ENCODE measurements around the gene PIAS1. TPM values are rescaled to one million over a fixed set of nuclear protein-coding genes. Genes with fewer than 3 reads are reported as not detected.

Gene PIAS1
- total RNA-seq, 1 donor from 2014 or later: 56.3 TPM

DNA sequence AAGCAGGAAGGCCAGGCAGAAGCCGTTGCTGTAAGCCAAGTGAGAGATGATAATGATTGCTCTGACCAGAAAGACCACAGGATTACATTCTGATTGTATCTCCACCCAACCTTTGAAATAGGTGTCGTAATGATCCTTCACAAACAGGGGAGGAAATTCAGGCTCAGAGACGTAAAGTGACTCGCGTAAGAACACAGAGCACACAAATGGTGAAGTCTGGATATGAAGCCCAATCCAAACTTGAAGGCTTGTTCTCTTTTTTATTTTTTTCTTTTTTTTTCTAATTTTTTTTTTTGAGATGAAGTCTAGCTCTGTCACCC is 25.3 kb upstream of the PIAS1 start:
- intact Hi-C loops (cut with micrococcal nuclease): no loop called here
- TF ChIP-seq, protein P1, sequence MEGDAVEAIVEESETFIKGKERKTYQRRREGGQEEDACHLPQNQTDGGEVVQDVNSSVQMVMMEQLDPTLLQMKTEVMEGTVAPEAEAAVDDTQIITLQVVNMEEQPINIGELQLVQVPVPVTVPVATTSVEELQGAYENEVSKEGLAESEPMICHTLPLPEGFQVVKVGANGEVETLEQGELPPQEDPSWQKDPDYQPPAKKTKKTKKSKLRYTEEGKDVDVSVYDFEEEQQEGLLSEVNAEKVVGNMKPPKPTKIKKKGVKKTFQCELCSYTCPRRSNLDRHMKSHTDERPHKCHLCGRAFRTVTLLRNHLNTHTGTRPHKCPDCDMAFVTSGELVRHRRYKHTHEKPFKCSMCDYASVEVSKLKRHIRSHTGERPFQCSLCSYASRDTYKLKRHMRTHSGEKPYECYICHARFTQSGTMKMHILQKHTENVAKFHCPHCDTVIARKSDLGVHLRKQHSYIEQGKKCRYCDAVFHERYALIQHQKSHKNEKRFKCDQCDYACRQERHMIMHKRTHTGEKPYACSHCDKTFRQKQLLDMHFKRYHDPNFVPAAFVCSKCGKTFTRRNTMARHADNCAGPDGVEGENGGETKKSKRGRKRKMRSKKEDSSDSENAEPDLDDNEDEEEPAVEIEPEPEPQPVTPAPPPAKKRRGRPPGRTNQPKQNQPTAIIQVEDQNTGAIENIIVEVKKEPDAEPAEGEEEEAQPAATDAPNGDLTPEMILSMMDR (IDR thresholded peaks at IDR 0.05): no peak
- no peak for DNase-seq
- H3K36me3 Mint-ChIP-seq (ENCODE audit: low read depth): no peaks in the 10 kb centered on the region
- peaks cover 23% of the 10 kb centered on the region for H3K4me1 Mint-ChIP-seq
- ChIA-PET POLR2A (no interaction called here), CTCF (no interaction called here)
- H3K9me3 Mint-ChIP-seq: no peaks in the 10 kb centered on the region
- H3K4me3 Mint-ChIP-seq: no peak overlapping the region
- ATAC-seq (ENCODE audit: low read depth): no peak
- peaks cover 2% of the 10 kb centered on the region for H3K27me3 Mint-ChIP-seq
- H3K27ac Mint-ChIP-seq: no peak overlapping the region

DNA sequence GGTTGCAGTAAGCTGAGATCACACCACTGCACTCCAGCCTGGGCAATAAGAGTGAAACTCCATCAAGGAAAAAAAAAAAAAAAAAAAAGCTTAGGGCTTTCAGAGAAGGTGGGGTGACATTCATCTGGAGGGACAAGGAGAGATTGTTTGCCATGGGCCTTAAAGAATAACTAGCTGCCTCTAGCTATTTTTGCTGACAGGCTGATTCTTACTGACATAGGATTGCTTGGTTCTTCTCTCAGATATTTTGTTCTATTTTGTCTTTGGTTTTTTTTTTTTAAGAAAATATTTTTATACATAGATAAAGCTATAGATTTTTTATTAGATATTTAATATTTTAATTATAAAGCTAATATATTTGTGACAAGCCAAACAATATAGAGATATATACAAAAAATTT is 24.2 kb upstream of the PIAS1 start:
- Mint-ChIP-seq H3K36me3 (ENCODE audit: low read depth) (no peaks in the 10 kb centered on the region), H3K4me1 (peaks cover 23% of the 10 kb centered on the region), H3K27me3 (peaks cover 2% of the 10 kb centered on the region), H3K4me3 (no peak overlapping the region), H3K27ac (no peak overlapping the region), H3K9me3 (no peaks in the 10 kb centered on the region)
- TF ChIP-seq, protein P1 (IDR thresholded peaks at IDR 0.05): no peak
- POLR2A ChIA-PET: interaction anchor here (0.5 kb wide), 1 partner anchor 782 kb away, joined by 4 read pairs; no protein-coding TSS in a partner anchor
- ATAC-seq (ENCODE audit: low read depth) (no peak), DNase-seq (no peak)
- intact Hi-C loops (cut with micrococcal nuclease): no loop called here
- CTCF ChIA-PET: no interaction called here

DNA sequence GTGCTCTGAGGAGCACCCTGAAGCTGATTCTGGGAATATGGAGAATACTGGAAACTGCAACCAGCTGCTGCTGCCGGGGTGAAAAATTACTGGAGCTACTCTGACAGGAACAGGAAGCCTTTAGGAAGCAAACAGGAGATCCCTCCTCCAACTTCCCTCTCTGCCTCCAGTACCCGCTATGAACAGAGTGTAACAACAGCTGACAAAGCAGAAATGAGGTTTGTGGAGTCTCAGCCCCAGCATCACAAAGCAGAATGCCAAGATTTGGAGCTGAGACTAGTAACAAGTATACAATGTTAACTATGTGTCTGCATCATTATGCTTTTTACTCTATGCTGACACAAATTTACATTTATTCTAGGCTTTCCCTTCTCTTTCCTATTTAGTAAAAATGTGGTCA is 22.7 kb upstream of the PIAS1 start:
- TF ChIP-seq, protein P1 (IDR thresholded peaks at IDR 0.05): no peak
- Mint-ChIP-seq H3K4me3 (no peak overlapping the region), H3K36me3 (ENCODE audit: low read depth) (no peaks in the 10 kb centered on the region), H3K27ac (no peak overlapping the region), H3K27me3 (peaks cover 6% of the 10 kb centered on the region), H3K9me3 (no peaks in the 10 kb centered on the region), H3K4me1 (peaks cover 19% of the 10 kb centered on the region)
- POLR2A ChIA-PET: interaction anchor here (0.5 kb wide), 1 partner anchor 303 kb away, joined by 8 read pairs; no protein-coding TSS in a partner anchor
- ATAC-seq (ENCODE audit: low read depth) (no peak), DNase-seq (no peak)
- intact Hi-C loops (cut with micrococcal nuclease): no loop called here
- CTCF ChIA-PET: no interaction called here

DNA sequence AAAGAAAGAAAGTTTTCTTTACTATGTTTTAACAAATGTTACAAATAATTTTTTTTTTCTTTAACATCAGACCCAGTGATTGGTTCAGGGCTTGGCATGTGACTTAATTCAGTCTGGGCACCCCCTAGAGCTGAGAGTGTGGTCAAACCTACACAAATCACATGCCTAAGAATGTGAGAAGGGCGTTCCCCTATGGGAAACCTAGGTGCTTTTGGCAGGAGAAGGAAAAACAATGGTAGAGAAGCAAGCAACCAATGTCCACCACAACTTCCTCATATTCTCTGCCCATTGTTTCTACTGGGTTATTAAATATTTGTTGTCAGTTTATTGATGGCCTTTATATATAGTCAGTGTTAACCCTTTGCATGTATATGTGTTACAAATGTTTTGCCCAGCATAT is 21.4 kb upstream of the PIAS1 start:
- Mint-ChIP-seq H3K36me3 (ENCODE audit: low read depth) (no peaks in the 10 kb centered on the region), H3K27me3 (peaks cover 12% of the 10 kb centered on the region), H3K9me3 (peaks cover 6% of the 10 kb centered on the region), H3K4me3 (no peak overlapping the region), H3K4me1 (peaks cover 19% of the 10 kb centered on the region), H3K27ac (no peak overlapping the region)
- TF ChIP-seq, protein P1 (IDR thresholded peaks at IDR 0.05): no peak
- ChIA-PET CTCF (no interaction called here), POLR2A (no interaction called here)
- DNase-seq (no peak), ATAC-seq (ENCODE audit: low read depth) (peak; percentile 40)
- intact Hi-C loops (cut with micrococcal nuclease): no loop called here

DNA sequence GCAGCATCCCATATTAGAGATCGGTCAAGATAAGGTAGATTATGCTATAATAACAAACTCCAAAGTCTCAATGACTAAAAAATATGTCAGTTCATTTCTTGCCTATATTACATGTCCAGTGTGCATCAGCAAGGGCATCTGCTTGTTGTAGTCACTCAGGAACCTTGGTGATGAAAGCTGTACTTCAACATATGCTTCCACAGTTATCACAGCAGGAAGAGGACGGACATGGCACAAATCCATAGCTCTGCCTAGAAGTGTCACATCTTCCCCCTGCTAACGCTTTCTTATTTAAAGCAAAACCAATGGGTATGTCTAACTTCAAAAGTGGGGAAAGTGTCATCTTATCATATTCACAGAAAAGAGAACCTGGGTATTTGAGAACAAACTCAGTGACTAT is 20.0 kb upstream of the PIAS1 start:
- TF ChIP-seq, protein P1 (IDR thresholded peaks at IDR 0.05): no peak
- Mint-ChIP-seq H3K36me3 (ENCODE audit: low read depth) (no peaks in the 10 kb centered on the region), H3K27ac (no peak overlapping the region), H3K4me3 (no peak overlapping the region), H3K4me1 (peaks cover 19% of the 10 kb centered on the region), H3K27me3 (peaks cover 19% of the 10 kb centered on the region), H3K9me3 (peaks cover 6% of the 10 kb centered on the region)
- DNase-seq (no peak), ATAC-seq (ENCODE audit: low read depth) (no peak)
- ChIA-PET POLR2A (no interaction called here), CTCF (no interaction called here)
- intact Hi-C loops (cut with micrococcal nuclease): no loop called here

Measured in activated B cell treated with CpG ODN at 0.5 μM for 24 hours (primary cell).